Lower leg skin (tissue), 3 donors: ENCODE results near the gene AQP9.
"Not testable (repeated sequence)": the region's sequence is repeated elsewhere in the genome, so short reads cannot be mapped to it uniquely, and the experiment has no call there.

Experiments used
- CTCF ChIP-seq, 3 donors: fragments of 450-650 bp; IDR thresholded peaks; one replicate each; pipeline ENCODE4 v1.5.1; 2016; ENCODE audit warnings: antibody characterized with exemption in 3 of 3, mild to moderate bottlenecking in 3 of 3, moderate library complexity in 2 of 3
- POLR2A ChIP-seq, 2 donors: fragments of 450-650 bp; IDR thresholded peaks; one replicate each; pipeline ENCODE4 v1.6.1; 2016 to 2017; ENCODE audit warnings: antibody characterized with exemption in 2 of 2, mild to moderate bottlenecking in 1 of 2, moderate library complexity in 1 of 2

DNA sequence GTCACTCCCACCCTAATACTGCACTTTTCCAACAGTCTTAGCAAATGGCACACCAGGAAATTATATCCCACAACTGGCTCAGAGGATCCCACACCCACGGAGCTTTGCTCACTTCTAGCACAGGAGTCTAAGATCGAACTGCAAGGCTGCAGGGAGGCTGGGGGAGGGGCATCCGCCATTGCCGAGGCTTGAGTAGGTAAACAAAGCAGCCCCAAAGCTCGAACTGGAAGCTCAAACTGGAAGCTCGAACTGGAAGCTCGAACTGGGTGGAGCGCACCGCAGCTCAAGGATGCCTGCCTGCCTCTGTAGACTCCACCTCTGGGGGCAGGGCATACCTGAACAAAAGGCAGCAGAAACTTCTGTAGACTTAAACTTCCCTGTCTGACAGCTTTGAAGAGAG is 55.5 kb downstream of the AQP9 start:
- not testable (repeated sequence) for TF ChIP-seq CTCF, POLR2A (IDR thresholded peaks at IDR 0.05)
